ENCODE measurements around the gene DLD.

Gene DLD

DNA sequence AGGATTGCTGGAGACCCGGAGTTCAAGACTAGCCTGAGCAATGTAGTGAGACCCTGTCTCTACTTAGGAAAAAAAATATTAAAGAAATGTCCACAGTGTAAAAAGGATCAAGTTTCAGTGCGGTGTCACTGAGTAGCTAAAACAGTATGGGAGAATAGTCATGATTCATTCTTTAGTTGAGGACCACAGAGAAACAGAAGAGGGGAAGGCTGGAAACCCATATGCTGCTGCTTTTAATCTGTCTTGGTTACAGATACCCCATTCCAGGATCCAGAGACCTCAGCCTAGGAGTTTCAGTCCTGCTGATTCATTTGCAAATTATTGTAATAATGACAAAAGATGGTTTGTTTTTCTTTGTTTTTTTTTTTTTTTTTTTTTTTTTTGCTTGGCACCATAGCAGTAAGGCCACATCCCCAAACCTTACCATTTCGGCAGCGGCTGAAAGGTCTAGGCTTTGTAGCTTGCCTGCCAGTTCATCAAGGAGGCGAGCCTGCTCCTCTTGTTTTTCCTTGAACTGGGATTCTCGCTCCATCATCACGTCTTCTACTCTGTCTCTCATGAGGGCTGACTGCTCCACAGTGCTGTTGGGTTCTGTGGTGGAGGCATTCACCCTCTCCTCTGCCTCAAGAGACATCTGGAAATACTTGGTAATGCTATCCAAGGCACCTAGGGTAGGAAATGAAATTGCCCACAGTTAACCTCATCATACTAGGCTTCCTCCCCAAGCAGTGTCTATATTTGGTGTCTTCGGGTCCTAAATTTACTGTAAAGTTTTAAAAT lies 44.2 kb downstream of the DLD start:
- H3K27me3 ChIP-seq, result no peaks in the 10 kb centered on the region
- DNase-seq, result no peak
- intact Hi-C loops (cut with DNase I; ENCODE audit: low total_unique reads), result no loop called here
- H3K4me1 ChIP-seq, result peaks cover 0 to 24% (median 11%) of the 10 kb centered on the region in 4 donors
- no peak overlapping the region for H3K4me3 ChIP-seq
- H3K9me3 ChIP-seq, result no peaks in the 10 kb centered on the region
- TF ChIP-seq, protein P1, sequence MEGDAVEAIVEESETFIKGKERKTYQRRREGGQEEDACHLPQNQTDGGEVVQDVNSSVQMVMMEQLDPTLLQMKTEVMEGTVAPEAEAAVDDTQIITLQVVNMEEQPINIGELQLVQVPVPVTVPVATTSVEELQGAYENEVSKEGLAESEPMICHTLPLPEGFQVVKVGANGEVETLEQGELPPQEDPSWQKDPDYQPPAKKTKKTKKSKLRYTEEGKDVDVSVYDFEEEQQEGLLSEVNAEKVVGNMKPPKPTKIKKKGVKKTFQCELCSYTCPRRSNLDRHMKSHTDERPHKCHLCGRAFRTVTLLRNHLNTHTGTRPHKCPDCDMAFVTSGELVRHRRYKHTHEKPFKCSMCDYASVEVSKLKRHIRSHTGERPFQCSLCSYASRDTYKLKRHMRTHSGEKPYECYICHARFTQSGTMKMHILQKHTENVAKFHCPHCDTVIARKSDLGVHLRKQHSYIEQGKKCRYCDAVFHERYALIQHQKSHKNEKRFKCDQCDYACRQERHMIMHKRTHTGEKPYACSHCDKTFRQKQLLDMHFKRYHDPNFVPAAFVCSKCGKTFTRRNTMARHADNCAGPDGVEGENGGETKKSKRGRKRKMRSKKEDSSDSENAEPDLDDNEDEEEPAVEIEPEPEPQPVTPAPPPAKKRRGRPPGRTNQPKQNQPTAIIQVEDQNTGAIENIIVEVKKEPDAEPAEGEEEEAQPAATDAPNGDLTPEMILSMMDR (IDR thresholded peaks at IDR 0.05), result no peak
- peaks cover 15 to 29% (median 29%) of the 10 kb centered on the region in 3 donors for H3K36me3 ChIP-seq
- no peak overlapping the region for H3K27ac ChIP-seq

DNA sequence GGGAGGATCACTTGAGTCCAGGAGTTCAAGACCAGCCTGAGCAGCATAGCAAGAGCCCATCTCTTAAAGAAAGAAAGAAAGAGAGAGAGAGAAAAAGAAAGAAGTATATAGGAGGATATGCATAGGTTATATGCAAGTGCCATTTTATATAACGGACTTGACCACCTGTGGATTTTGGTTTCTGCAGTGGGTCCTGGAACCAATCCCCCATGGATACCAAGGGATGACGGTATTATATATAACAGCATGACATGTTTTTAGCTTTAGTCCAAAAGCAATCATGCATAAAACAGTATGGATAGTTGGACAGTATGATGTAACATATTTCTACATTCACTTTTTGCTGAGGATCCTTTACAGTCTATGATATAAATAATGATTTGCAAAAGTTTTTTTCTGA lies 45.3 kb downstream of the DLD start:
- peaks cover 0 to 25% (median 12%) of the 10 kb centered on the region in 4 donors for H3K4me1 ChIP-seq
- no peaks in the 10 kb centered on the region for H3K27me3 ChIP-seq
- no peak overlapping the region for H3K27ac ChIP-seq
- no peak for DNase-seq
- TF ChIP-seq, protein P1 (IDR thresholded peaks at IDR 0.05), result no peak
- H3K36me3 ChIP-seq, result peaks cover 10 to 22% (median 17%) of the 10 kb centered on the region in 3 donors
- no peak overlapping the region for H3K4me3 ChIP-seq
- no peaks in the 10 kb centered on the region for H3K9me3 ChIP-seq
- intact Hi-C loops (cut with DNase I; ENCODE audit: low total_unique reads), result no loop called here

DNA sequence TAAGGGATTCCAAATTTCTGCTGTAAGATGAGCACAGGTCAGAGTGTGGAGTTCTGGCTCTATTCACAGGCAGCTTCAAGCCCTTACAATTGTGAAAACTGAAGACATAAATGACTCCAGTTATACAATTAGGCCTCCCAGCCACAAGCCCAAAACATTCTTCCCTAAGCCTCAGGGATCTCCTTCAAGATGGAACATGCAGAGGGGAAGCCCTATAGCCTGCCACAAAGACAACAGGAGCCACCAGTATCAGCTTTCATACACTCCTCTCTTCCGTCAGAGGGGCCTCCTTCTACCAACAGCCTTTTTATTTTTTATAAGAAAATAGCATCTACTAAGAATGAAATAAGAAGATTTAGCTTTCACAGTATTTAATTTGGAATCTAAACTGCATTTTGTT lies 46.5 kb downstream of the DLD start:
- H3K36me3 ChIP-seq, result peaks cover 0 to 14% (median 10%) of the 10 kb centered on the region in 3 donors

DNA sequence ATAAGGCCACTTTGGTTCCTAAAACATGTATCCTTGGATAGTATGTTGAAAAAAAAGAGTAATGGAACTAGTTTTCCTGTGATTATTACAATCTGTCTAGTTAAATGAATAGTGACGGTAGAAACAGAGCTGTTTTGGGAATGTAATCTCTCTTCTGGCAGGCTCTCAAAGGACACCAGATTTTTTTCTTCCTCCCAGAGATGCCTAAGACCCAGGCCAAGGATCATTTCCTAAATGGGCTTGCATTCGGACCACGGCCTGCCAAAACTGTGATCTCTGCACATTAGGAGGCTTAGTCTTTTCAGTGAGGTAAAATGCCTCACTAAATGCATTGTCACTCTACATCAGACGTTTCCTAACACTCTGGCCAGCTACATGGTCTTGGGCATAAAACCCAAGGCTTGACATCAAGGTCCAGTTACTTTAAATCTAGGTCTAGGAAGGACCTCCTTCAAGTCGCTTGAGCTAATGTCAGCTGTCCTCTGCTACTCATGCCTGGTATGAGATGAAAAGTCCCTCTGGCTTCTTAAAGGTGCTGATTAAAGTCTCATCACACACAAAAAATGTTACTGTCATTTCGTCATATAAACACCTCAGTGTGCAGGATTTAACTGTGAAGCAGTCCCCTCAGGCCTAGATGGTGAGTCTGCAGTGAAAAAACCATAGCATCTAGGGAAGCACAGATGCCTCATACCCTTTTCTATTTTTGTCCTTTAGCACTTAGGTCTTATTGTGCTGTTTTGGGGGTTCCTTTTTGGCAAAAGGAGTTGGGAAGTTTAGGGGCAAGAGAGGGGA lies 47.7 kb downstream of the DLD start:
- DNase-seq, result no peak
- TF ChIP-seq, protein P1 (IDR thresholded peaks at IDR 0.05), result no peak
- peak overlapping the region; percentile 45 to 47 for H3K27ac ChIP-seq
- intact Hi-C loops (cut with DNase I; ENCODE audit: low total_unique reads), result no loop called here
- peaks cover 0 to 14% (median 10%) of the 10 kb centered on the region in 3 donors for H3K36me3 ChIP-seq
- H3K4me1 ChIP-seq, result peaks cover 0 to 25% (median 10%) of the 10 kb centered on the region in 4 donors
- H3K27me3 ChIP-seq, result no peaks in the 10 kb centered on the region
- no peak overlapping the region for H3K4me3 ChIP-seq
- no peaks in the 10 kb centered on the region for H3K9me3 ChIP-seq

More for the DNA sequence above, 46.5 kb downstream of the DLD start:
- Histone ChIP-seq H3K4me1 (peaks cover 0 to 25% (median 10%) of the 10 kb centered on the region in 4 donors), H3K9me3 (no peaks in the 10 kb centered on the region), H3K27me3 (no peaks in the 10 kb centered on the region), H3K27ac (no peak overlapping the region), H3K4me3 (no peak overlapping the region)
- TF ChIP-seq, protein P1 (IDR thresholded peaks at IDR 0.05), result no peak
- intact Hi-C loops (cut with DNase I; ENCODE audit: low total_unique reads), result no loop called here
- DNase-seq, result no peak

DNA sequence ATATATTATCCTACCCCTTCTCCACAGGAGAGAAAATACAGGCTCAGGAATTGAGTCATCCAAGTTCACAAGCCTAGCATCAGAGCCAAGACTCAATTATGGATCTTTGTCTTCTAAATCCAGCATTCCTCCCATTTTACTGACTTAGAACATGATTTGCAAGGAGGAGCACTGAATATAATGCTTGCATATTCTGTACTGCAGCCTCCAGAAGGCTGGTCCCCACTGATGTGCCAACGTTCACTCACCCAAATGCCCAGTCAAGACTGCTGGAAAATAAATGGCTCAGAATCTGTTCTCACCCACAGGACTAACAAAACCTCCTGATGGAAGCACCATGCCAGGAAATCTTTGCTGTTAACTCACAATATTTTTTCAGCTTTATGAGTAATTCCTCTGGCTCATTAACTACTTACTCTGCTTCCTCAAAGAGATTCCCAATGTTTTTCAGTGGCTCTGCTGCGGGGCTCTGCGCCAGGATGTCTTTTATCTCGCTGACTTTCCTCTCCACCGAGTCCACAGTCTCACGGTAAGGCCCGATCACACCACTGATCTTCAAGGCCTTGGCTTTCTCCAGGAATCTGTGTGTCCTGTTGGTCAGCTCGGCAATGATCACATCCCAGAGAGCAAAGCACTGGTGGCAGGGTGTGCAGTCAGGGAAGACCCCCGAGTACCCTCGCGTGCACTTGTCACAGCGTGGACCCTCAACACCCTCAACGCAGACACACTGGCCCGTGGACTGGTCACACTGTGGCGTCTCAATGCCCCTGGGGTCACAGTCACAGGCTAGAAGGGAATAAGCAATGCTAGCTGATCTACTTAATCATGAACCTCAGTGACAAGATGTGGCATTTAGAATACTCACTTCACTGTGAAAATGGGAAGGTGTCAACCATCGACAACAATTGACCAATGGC lies 48.8 kb downstream of the DLD start:
- H3K4me1 ChIP-seq, result peaks cover 0 to 25% (median 10%) of the 10 kb centered on the region in 4 donors
- H3K36me3 ChIP-seq, result peaks cover 0 to 8% (median 5%) of the 10 kb centered on the region in 3 donors
- no peak overlapping the region for H3K4me3 ChIP-seq
- peak overlapping the region; percentile 45 to 64 for H3K27ac ChIP-seq
- H3K9me3 ChIP-seq, result no peaks in the 10 kb centered on the region
- TF ChIP-seq, protein P1 (IDR thresholded peaks at IDR 0.05), result no peak
- DNase-seq, result peak; percentile 72 to 74
- H3K27me3 ChIP-seq, result no peaks in the 10 kb centered on the region
- intact Hi-C loops (cut with DNase I; ENCODE audit: low total_unique reads), result no loop called here
